Epidermal melanocyte (primary cell): ENCODE results near the gene IKZF1.
"Not testable (repeated sequence)": the region's sequence is repeated elsewhere in the genome, so short reads cannot be mapped to it uniquely, and the experiment has no call there.

Experiments
- DNase-seq: peaks from one replicate; pipeline ENCODE4 v3.0.0; 2011; ENCODE audit warnings: low spot score; ENCODE audit not compliant: insufficient read length

IKZF1 gene

DNA sequence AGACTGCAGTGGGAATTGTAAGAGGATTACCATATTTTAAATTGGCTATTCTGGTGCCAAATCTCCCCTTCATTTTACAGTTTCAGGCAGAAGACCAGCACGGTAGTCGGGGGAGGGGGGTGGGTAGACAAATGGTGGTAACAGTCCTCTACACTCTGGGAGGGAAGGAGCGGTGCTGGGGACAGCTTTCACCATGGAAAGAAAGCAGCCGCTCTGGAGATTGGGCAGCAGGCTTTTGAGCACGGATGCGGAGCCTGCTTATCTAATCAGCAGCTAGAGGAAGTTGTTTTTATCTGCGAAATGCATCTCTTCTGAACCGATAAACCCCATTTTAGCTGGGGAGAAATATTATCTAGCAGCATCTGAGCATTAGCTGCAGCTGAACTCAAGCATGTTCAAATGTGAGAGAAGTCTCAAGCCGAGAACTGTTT, 28.7 kb downstream of the IKZF1 start:
- no peak for DNase-seq

DNA sequence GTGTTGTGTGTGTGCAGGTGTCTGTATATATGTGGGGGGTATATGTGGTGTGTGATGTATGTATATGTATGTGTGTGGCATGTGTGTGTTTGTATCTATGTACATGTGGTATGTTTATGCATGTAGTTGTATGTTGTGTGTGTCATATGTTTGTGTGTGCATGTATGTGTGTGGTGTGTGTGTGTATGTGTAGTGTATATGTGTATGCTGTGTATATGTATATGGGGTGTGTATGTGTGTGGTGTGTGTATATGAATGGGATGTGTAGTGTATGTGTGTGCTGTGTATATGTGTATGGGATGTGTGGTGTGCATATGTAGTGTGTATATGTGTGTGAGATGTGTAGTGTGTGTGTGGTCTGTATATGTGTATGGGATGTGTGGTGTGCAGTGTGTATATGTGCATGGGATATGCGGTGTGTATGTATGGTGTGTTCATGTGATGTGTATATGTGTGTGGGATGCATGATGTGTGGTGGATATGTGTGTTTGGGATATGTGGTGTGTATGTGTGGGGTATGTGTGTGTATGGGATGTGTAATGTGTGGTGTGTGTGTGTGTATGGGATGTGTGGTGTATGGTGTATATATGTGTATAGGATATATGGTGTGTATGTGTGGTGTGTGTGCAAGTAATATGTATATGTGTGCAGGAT, 30.0 kb downstream of the IKZF1 start:
- no peak for DNase-seq

DNA sequence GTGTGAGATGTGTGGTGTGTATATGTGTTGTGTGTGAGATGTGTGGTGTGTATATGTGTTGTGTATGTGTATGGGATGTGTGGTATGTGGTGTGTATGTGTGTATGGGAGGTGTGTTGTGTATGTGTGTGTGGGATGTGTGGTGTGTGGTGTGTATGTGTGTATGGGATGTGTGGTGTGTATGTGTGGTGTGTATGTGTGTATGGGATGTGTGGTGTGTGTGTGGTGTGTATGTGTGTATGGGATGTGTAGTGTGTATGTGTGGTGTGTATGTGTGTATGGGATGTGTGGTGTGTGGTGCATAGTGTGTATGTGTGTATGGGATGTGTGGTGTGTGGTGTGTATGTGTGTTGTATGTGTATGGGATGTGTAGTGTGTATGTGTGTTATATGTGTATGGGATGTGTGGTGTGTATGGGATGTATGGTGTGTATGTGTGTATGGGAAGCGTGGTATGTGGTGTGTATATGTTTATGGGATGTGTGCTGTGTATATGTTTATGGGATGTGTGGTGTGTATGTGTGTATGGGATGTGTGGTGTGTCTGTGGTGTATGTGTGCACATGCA, 30.8 kb downstream of the IKZF1 start:
- DNase-seq, result no peak

DNA sequence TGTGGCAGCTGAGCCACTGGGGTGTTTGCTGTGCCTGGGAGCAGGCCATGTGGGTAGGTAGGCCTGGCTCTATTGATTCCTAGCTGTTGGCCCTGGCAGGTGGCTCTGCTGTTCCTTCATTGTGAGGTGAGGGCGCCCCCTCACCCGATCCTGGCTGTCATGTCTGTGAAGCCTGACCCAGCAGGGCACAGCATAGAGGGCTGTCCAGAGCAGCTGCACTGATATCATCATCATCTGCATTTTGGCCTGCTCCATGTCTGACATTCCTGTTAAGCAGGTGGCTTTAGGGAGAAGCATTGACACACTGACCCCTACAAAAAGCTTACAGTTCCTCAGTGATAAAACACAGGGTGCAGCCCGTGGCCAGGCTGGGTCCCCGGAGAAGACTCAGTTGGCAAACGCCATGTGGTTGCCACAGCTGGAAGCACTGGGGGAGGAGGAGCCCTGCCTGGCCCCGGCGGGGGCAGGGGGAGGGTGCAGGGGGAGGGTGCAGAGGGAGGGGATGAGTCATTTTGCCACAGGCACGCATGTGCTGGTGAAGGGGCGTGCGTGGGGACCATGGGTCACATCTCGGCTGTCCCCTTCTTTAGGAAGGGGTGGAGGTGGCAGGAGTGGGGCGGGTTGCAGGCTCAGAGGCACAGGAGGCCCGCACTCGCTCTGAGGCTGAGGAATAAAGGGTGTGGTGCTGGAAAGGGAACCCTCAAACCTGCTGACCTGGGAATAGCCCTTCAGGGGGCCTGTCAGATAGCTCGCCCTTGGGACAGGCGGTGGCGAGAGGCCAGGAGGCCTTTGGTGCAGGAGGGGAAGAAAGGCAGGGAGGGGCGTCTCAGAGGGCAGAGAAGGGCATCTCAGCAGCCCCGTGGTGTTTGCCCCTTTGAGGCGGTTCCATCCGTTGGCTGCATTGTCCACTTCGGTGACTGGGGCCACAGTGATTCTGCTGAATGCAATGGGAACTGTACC, 31.6 kb downstream of the IKZF1 start:
- no peak for DNase-seq

DNA sequence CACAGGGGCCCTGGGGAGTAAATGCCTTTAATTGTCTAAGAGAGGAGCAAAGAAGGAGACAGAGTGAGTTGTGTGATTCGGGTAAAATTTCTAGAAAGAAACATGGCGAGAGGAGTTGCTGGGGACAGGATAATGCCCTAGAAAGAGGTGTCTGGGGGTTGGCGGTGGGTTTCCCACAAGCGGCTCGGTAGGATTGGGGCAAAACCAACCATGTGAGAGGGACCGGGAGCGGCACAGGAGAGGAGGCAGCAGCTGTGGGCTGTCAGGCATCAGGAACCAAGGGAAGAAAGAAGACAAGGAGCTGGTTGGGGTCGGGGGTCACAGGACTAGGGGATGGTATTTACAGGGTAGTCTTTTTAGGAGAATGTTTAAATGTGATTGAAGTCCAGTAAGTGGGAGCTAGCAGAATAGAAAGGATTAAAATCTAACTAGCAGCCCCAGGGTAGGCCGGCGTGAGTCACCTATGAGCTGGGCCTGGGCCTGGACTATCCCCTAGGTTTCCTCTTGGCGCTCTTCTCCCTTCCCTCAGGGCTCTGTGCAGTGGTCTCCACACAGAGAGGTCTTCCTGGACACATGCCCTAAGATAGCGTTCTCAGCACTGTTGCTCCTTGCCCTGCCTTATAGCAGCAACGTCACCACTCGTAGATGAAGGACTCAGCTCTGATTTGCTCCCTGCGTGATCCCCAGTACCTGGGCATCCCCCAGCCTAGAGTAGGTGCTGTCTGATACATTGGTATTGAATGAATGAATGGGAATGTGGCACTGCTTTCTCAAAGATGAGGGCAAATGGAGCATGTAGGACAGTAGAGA, 32.6 kb downstream of the IKZF1 start:
- DNase-seq, result no peak

DNA sequence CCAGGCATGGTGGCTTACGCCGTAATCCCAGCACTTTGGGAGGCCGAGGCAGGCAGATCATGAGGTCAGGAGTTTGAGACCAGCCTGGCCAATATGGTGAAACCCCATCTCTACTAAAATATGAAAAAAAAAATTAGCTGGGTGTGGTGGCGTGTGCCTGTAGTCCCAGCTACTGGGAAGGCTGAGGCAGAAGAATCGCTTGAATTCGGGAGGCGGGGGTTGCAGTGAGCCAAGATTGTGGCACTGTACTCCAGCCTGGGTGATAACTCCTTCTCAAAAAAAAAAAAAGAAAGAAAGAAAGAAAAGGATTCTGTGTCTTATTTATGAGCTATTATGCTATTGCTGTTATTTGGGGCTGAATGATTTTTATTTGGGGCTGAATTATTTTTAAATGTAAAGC, 35.0 kb downstream of the IKZF1 start:
- not testable (repeated sequence) for DNase-seq

DNA sequence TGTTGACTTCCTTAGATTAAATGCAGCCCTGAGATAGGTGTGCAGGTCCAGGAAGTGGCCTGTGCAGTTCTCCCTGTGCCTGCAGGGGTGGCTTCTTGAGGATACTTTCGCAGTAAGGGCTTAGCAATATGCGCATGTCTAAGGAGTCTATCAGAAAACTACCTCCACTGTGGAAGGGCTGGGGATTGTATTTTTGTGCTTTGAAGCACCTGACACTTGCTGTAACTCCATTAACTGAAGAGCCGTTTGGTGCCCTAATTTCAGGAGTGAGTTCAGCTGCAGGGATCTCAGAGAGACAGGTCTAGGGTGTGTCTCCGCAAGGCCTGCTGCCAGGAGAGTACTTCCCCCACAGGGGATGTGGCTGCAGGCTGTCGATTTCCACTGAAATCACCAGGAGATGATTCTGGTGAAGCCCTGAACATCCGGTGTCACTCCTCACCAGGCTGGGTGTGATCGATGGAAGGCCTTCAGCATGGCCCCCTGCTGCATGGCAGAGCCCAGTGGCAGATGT, 35.5 kb downstream of the IKZF1 start:
- DNase-seq, result no peak

DNA sequence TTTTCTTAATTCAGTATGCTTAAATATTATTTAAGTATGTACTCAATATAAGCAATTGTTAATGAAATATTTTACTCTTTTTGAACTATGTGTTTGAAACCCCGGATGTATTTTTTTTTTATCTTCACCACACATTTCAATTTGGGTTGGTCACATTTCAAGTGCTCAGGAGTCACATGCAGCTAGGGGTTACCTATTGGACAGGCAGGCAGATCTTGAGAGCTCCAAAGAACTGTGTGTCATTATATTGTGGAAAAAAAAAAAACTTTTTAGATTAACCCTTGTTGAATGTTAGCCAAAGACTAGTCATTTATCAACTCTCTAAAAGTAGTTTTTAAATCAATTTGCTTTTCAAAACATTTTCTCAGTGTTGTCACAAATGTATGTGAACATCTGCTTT, 37.2 kb downstream of the IKZF1 start:
- no peak for DNase-seq

DNA sequence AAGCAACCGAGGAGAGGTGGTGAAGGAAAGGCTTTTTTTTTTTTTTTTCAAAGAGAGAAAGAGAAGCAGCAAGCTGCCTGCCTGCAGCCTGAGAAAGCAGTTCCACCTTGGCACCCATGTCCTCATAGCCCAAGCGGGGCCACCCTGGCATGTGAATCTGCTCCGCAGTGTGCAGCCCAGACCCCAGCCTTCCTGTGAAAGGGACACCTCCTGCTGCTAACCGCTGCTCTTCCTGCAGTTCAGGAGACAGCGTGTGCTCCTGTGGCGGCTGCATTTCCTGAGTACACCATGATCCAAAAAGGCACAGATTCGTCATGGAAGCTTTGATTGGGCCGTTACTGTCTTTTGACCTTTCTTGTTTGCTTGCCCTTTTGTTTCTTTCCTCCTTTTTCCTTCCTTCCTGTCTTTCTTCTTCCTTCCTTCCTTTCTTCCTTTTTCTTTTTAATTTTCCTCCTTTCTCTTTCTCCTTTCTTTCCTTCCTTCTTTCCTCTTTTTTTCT, 38.1 kb downstream of the IKZF1 start:
- no peak for DNase-seq

DNA sequence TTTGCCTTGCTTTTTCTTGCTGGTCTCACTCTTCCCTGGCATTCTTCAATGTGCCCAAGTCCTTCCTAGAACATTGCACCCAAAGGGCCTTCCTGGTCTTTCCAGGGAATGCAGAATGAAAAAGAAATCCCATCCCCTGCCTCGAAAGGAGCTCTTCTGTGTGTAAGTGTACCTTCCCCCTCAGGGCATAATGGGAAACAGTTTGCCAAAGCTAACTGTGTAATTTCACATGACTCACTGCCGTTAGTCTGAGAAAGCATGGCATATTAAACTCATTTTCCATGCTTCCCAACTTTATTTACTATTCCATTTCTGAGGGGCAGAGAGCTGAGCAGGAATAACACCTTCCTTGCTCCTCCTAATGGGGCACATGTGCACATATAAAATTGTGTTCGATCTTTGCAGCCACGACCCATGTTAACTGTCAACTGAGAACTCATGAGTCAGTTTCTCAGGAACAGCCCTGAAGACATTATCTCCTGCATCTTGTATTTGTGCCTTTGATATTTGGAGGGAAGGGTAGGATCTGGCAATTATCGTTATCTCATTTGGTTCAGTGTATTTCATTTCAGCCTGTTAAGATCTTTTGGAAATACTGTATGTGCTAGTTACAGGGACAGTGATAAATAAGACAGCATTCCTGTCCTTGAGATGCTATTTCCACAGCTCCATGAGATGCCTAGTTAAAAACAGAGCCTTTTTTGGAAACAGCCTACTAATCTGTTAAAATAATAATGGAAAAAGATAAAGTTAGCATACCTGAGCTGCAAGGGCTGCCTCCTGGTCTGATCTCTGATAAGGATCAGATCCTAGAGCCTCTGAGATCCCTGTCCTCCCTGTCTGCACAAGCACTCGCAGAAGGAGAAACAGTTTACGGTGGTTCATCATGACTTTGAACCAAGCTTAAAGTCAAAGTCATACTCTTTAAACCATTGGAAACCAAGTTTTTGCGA, 42.3 kb downstream of the IKZF1 start:
- DNase-seq, result no peak

DNA sequence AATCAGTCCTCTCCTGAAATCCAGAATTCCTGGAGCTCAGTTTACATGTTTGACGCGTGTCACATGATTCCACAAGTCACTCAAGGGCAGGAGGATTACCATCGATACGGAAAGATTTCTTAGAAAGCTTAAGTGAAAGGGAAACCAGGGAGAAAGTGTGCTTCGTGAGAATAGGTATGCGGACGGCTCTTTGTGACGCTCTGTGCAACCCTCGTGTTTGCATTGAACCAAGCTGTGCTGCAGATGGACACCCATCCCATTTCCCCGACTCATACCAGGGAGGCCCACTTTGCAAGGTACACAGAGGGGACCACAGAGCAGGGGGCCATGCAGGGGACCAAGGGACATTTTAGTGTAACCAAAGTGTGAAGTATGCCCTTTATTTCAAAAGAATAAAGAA, 43.2 kb downstream of the IKZF1 start:
- DNase-seq, result no peak

DNA sequence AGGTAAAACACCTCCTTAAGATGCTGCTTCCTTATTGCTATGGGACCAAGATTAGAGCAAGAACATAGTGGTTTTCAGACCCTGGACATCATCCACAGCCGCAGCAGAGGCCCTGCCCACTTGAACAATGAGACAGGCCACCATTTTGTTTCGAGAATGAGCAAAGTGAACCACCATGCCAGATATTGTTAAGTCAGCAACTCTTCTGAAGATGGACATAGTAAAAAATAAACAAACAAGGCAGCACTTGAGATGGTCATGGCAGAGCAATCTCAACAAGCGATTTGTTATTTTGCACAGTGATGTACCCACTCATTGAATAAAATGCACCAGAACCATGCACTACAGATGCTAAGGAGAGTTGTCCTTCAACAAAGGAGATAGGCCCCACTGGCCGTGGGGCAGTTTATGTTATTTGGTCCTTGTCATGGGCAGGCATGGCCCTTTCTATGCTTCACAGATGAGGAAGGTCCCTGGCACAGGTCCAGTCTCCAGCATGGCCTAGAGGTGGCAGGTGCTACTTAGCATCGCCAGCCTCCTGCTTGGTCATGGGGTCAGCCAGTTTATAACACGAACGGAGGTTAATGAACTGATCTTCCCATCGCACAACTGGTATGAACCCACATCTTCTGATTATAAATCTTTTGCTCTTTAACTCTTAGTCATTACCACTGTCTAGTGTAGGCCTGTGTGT, 44.1 kb downstream of the IKZF1 start:
- DNase-seq, result no peak

DNA sequence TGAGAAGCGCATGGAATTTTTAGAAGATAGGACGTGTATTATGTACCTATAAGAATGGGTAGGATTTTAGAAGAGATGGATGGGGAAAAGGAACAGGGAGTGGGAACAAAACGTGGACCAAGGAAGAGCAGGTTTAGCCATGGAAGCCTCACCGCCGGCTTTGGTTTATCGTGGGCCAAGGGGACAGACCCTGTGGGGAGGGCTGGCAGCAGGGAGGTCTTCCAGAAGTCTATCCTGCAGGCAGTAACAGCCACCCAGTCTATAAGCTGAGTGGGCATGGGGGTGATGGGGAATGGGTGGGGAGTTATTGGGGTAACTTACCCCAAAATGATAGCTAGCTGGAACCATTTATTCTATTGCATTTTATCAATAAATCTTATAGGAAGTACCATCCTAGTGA, 44.9 kb downstream of the IKZF1 start:
- DNase-seq, result no peak

DNA sequence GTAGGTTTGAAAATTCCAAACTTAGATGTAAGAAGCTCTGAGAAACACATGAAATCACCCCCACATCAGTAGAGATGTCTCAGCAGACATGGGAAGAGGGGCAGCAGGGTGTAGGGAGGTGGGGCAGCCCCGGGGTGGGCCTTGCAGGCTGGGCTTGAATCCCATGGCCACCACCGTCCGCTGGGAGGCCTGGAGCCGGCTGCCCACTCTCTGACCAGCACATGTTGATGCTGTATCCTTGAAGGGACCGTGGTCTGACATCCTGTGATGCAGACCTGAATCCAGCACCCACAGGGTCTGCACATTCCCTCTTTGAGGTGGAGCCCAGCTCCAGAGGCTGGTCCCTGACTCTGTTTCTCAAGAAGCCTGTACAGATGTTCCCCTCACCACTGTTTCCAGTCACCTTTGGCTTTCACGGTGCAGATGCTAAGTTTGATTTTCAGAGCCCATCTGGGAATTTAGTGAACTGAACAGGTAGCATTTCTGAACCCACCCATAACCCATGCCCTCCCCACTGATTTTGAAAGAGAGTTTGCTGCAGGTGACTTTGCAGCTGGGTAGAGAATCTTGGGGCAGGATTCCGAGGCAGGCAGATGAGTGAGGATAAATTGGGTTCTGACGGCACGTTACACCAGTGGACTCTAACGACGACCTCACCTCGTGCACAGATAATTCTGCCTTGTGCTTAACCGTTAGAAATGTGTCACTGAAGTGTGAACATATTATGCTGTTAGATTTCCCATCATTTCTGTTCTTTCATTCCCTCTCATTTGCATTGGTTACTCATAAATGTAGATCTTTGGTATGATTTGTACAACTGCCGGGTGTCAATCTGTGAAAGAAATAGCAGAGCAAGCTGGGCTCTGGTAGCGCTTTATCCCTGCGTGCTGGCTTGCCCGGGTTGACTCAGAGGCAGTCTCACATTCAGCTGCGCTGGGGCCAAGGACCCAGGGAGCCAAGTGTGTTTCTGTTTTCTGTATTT, 45.7 kb downstream of the IKZF1 start:
- no peak for DNase-seq

DNA sequence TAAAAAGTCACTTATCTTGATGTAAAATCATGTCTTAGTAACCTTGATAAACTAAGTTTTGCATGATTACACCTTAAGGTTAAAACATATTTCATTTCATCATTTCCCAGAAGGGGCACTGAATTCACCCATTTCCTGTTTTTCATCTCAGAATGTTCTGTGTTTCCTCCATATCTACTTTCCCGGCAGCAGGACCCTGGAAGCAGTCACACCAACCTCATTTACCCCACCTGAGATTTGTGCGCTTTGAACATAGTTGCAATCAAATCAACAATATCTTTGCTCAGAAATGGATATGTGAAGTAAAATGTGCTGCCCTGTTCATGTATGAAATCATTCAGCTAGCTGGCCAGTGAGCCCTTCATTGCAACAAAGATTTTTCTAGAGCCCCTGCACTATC, 46.8 kb downstream of the IKZF1 start:
- DNase-seq, result no peak

DNA sequence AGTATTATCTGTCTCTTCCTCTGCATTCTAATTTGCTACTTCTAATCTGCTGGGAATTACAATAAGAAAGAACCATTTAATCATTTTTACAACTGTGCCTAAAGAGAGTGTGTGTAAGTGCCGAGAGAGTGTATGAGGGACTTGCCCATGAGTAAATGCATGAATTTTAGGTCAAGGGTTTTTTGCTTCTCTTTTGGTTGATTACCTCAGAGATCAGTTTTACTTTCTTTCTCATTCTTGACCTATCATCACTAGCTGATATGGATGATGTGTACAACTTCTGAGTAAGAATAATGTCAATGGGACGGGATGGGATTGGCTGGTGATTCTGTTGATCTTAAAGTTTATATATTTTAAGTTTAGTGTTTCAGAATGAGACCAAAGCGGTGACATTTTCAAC, 47.8 kb downstream of the IKZF1 start:
- no peak for DNase-seq

DNA sequence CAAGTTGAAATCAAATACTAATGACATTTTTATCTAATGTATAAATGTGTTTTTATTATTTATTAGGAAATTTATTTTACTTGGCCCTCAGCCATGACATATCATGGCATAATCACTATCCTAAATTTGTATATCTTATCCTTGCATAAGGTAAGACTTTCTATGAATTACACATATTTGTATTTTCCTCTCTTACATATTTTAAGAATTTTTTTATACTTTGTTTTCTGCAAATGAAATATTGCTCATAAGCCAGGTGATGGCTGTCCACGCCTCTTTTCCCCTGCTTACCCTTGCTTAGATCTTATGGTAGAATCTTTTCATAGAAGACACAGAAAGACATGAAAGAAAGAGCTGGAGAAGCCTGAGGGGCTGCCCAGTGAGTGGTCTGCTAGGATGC, 48.2 kb downstream of the IKZF1 start:
- no peak for DNase-seq

DNA sequence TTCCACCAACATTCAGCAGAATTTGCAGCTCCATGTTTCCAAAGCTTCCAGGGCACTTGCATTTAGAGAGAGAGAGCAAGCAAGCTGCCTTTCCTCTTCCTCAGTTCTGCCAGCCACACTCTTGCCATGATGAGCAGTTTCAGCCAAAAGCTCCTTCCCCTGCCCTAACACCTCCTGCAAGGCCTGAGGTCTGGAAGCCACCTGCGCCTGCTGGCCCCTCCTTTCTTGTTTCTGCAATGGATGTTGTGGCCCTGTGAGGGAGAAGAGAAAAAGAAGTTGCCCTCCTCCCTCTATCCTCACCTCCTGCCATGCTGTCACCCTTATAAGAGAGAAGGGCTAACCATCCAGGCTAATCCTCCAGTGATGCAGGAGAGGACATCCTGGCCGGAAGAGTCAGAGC, 48.7 kb downstream of the IKZF1 start:
- DNase-seq, result no peak
